ENCODE results near the gene FYN.

The FYN gene

GRCh38 chr6:111753573-111753972, 119.7 kb downstream of the FYN start:
- Histone ChIP-seq H3K4me3 (no peak overlapping the region), H3K27ac (no peak overlapping the region), H3K36me3 (ENCODE audit: insufficient read depth, low read length) (peaks cover 4% of the 10 kb centered on the region; the same call in 1 of the 2 replicates), H3K9ac (ENCODE audit: insufficient read length) (no peak overlapping the region), H3K9me3 (ENCODE audit: low read depth, low read length) (no peaks in the 10 kb centered on the region)
- DNase-seq (ENCODE audit: low read depth, low spot score), result no peak
- no peak for TF ChIP-seq EZH2 (IDR thresholded peaks at IDR 0.05)

DNA sequence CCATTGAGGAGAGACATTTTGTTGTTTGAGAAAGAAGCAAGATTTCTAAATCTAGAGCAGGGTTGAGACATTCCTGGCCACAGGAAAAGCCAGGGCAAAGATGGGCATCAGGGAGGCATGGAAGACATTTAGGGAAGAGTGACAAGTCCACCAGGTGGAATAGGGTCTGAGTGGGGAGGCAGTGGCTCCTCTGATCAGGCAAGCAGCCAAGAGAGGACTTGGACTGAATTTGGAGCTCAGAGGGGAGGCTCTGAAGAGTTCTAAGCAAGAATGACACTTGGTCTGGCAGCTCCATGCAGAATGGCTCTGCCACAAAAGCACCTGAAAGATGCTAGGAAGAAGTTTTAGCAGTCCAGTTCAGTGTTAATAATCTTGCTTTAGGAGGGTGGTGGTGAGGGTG, 120.8 kb downstream of the FYN start:
- Histone ChIP-seq H3K27ac (no peak overlapping the region), H3K4me3 (no peak overlapping the region), H3K36me3 (ENCODE audit: insufficient read depth, low read length) (peaks cover 6% of the 10 kb centered on the region; the same call in 1 of the 2 replicates), H3K9ac (ENCODE audit: insufficient read length) (no peak overlapping the region), H3K9me3 (ENCODE audit: low read depth, low read length) (no peaks in the 10 kb centered on the region)
- no peak for DNase-seq (ENCODE audit: low read depth, low spot score)
- TF ChIP-seq EZH2 (IDR thresholded peaks at IDR 0.05) (no peak), POLR2AphosphoS5 (IDR thresholded peaks at IDR 0.05; ENCODE audit: borderline replicate concordance, low read depth, low read length) (no peak), FOXP2 (optimal IDR thresholded peaks at IDR 0.05; ENCODE audit: control extremely low read depth, extremely low read length, insufficient read depth) (no peak)

DNA sequence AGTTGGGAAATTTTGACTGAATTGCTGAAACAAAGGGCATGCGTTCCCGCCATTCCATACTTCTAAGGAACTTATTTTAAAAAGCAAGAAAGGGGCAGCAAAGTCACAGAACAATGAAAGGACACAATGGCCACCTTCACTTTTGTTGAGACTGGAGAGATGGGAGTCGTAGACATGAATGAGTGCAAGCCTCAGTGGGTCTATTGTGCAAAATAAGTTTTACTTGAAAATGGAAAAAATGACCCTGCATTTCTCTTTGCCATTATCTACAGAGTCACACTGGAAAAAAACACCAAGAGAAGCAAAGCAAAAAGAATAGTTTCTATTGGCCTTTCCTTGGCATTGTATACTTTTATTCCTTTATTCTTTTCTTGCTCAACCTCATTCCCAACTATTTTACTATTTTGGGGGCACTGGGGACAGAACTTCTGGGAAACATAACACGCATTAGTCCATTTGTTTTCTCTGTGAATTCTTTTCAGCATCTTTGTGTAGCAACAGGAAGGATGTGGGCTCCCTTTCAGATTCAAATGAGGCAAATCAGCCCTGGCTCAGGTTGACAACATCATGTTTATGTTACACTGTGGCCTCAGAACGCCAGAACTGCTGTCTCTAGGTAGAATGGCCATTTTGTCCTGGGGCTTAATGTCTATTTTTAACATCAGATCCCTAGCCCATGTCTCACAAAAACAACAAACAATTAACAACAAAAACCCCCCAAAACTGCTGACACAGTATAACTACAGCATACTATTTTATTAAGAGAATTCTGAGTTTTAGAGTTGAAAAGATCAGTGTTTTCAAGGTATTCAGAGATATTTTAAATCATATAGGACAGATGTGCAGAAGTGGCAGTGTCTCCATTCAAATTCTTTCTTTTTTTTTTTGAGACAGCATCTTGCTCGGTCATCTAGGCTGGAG, 122.2 kb downstream of the FYN start:
- H3K9me3 ChIP-seq (ENCODE audit: low read depth, low read length), result no peaks in the 10 kb centered on the region
- H3K27ac ChIP-seq, result no peak overlapping the region
- no peak for DNase-seq (ENCODE audit: low read depth, low spot score)
- TF ChIP-seq FOXP2 (optimal IDR thresholded peaks at IDR 0.05; ENCODE audit: control extremely low read depth, extremely low read length, insufficient read depth) (no peak), POLR2AphosphoS5 (IDR thresholded peaks at IDR 0.05; ENCODE audit: borderline replicate concordance, low read depth, low read length) (no peak), EZH2 (IDR thresholded peaks at IDR 0.05) (no peak)
- no peak overlapping the region for H3K4me3 ChIP-seq
- H3K36me3 ChIP-seq (ENCODE audit: insufficient read depth, low read length), result peaks cover 8% of the 10 kb centered on the region; the same call in 1 of the 2 replicates
- no peak overlapping the region for H3K9ac ChIP-seq (ENCODE audit: insufficient read length)

DNA sequence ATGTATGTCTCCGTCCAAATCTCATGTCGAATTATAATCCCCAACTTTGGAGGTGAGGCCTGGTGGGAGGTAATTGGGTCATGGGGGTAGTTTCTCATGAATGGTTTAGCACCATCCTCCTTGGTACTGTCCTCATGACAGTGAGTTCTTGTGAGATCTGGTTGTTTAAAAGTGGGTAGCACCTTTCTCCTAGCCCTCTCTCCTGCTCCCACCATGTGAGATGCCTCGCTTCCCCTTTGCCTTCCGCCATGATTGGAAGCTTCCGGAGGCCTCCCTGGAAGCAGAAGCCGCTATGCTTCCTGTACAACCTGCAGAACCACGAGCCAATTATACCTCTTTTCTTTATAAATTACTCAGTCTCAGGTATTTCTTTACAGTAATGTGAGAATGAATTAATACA, 123.1 kb downstream of the FYN start:
- Histone ChIP-seq H3K4me3 (no peak overlapping the region), H3K36me3 (ENCODE audit: insufficient read depth, low read length) (peaks cover 8% of the 10 kb centered on the region; the same call in 1 of the 2 replicates), H3K27ac (no peak overlapping the region), H3K9ac (ENCODE audit: insufficient read length) (no peak overlapping the region), H3K9me3 (ENCODE audit: low read depth, low read length) (no peaks in the 10 kb centered on the region)
- TF ChIP-seq EZH2 (IDR thresholded peaks at IDR 0.05) (no peak), FOXP2 (optimal IDR thresholded peaks at IDR 0.05; ENCODE audit: control extremely low read depth, extremely low read length, insufficient read depth) (no peak), POLR2AphosphoS5 (IDR thresholded peaks at IDR 0.05; ENCODE audit: borderline replicate concordance, low read depth, low read length) (no peak)
- no peak for DNase-seq (ENCODE audit: low read depth, low spot score)

DNA sequence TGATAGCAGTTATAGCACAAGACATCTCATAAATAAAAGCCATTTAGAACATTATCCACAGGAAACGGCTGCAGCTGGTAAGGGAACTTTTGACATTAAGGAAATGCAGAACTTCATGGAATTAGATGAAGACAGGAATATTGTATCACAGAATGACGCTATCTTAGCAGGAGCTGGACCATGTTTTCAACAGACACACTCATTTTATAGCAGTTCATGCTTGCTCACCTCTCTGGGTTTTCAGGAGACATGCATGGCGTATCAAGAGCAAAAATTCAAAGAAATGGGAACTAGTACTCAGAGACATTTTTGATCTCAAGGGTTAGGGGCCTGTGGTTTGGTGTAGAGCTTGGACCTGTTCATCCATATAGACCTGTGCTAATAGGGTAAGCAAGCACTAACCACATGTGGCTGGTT, 125.0 kb downstream of the FYN start:
- no peaks in the 10 kb centered on the region for H3K9me3 ChIP-seq (ENCODE audit: low read depth, low read length)
- peaks cover 7% of the 10 kb centered on the region for H3K36me3 ChIP-seq (ENCODE audit: insufficient read depth, low read length)
- no peak overlapping the region for H3K27ac ChIP-seq

GRCh38 chr6:111747829-111748228, 125.4 kb downstream of the FYN start:
- Histone ChIP-seq H3K9ac (ENCODE audit: insufficient read length) (no peak overlapping the region), H3K36me3 (ENCODE audit: insufficient read depth, low read length) (peaks cover 8% of the 10 kb centered on the region), H3K4me3 (no peak overlapping the region), H3K27ac (no peak overlapping the region), H3K9me3 (ENCODE audit: low read depth, low read length) (no peaks in the 10 kb centered on the region)
- no peak for DNase-seq (ENCODE audit: low read depth, low spot score)
- TF ChIP-seq POLR2AphosphoS5 (IDR thresholded peaks at IDR 0.05; ENCODE audit: borderline replicate concordance, low read depth, low read length), result no peak
- TF ChIP-seq EZH2 (IDR thresholded peaks at IDR 0.05), result no peak
- no peak for TF ChIP-seq FOXP2 (optimal IDR thresholded peaks at IDR 0.05; ENCODE audit: control extremely low read depth, extremely low read length, insufficient read depth)

More for the DNA sequence above, 125.0 kb downstream of the FYN start:
- TF ChIP-seq FOXP2 (optimal IDR thresholded peaks at IDR 0.05; ENCODE audit: control extremely low read depth, extremely low read length, insufficient read depth) (no peak), EZH2 (IDR thresholded peaks at IDR 0.05) (no peak), POLR2AphosphoS5 (IDR thresholded peaks at IDR 0.05; ENCODE audit: borderline replicate concordance, low read depth, low read length) (no peak)
- Histone ChIP-seq H3K9ac (ENCODE audit: insufficient read length) (no peak overlapping the region), H3K4me3 (no peak overlapping the region)
- DNase-seq (ENCODE audit: low read depth, low spot score), result no peak

DNA sequence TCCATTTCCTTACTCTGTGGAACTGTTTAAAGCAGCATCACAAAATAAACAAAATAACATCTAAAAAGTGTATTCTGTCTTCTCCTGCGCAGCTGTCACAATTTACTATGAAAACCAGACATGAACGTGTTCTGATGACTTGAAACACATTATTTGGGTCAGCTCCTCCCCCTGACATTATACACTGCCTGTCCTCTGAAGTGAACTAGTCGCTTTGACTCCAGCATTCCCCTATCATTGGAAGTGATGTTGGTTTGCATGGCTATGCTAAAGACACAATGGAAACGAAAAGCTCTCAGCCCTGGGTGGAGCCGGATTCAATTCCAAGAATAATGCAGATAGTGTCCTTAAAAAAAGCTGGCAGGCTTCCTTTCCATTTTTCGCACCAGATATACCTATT, 125.9 kb downstream of the FYN start:
- TF ChIP-seq FOXP2 (optimal IDR thresholded peaks at IDR 0.05; ENCODE audit: control extremely low read depth, extremely low read length, insufficient read depth) (no peak), EZH2 (IDR thresholded peaks at IDR 0.05) (no peak)
- Histone ChIP-seq H3K36me3 (ENCODE audit: insufficient read depth, low read length) (peaks cover 8% of the 10 kb centered on the region), H3K9me3 (ENCODE audit: low read depth, low read length) (no peaks in the 10 kb centered on the region), H3K9ac (ENCODE audit: insufficient read length) (no peak overlapping the region), H3K27ac (no peak overlapping the region), H3K4me3 (no peak overlapping the region)
- DNase-seq (ENCODE audit: low read depth, low spot score), result no peak

DNA sequence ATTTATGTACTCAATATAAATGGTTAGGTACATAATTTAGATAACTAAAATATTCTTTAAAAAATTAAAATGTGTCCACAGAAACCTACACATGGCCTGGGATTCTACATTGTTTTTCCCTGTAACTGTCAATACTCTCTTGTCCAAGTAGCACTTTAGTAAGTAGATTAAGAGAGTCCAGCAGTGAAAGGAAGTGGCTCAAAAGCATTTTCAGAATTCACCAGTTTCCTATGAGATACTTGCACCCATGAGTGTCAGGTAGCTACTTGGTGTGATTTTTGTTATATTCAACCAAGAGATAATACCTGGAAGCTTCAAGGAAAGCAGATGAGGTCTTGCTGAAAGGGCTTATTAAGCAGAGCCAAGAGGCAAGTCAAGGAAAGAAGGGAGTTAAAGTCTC, 126.3 kb downstream of the FYN start:
- DNase-seq (ENCODE audit: low read depth, low spot score), result no peak
- Histone ChIP-seq H3K27ac (no peak overlapping the region), H3K4me3 (no peak overlapping the region), H3K9me3 (ENCODE audit: low read depth, low read length) (no peaks in the 10 kb centered on the region), H3K9ac (ENCODE audit: insufficient read length) (no peak overlapping the region), H3K36me3 (ENCODE audit: insufficient read depth, low read length) (peaks cover 8% of the 10 kb centered on the region)
- TF ChIP-seq EZH2 (IDR thresholded peaks at IDR 0.05) (no peak), POLR2AphosphoS5 (IDR thresholded peaks at IDR 0.05; ENCODE audit: borderline replicate concordance, low read depth, low read length) (no peak), FOXP2 (optimal IDR thresholded peaks at IDR 0.05; ENCODE audit: control extremely low read depth, extremely low read length, insufficient read depth) (no peak)

DNA sequence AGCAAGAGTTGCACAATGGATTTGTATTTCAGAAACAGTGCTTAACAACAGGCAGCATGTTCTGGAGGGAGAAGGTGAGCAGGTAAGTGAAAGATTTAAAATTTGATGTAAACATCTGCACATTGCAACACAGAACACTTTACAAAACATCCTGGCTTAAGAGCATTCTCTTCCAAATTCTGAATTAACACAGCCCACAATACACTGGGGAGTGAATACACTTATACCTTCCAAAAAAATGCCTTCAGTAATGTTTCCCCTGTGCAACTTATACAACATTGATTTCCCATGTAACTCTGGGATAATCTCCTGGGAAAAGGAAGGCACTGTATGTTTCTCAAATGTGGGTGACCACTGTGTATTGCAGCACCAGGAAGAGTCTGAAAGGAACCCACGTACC, 127.6 kb downstream of the FYN start:
- DNase-seq (ENCODE audit: low read depth, low spot score), result no peak
- TF ChIP-seq EZH2 (IDR thresholded peaks at IDR 0.05) (no peak), FOXP2 (optimal IDR thresholded peaks at IDR 0.05; ENCODE audit: control extremely low read depth, extremely low read length, insufficient read depth) (no peak), POLR2AphosphoS5 (IDR thresholded peaks at IDR 0.05; ENCODE audit: borderline replicate concordance, low read depth, low read length) (no peak)
- Histone ChIP-seq H3K9ac (ENCODE audit: insufficient read length) (no peak overlapping the region), H3K36me3 (ENCODE audit: insufficient read depth, low read length) (peaks cover 10% of the 10 kb centered on the region), H3K4me3 (no peak overlapping the region), H3K9me3 (ENCODE audit: low read depth, low read length) (no peaks in the 10 kb centered on the region), H3K27ac (no peak overlapping the region)
